ENCODE data around the gene SDS.

DNA sequence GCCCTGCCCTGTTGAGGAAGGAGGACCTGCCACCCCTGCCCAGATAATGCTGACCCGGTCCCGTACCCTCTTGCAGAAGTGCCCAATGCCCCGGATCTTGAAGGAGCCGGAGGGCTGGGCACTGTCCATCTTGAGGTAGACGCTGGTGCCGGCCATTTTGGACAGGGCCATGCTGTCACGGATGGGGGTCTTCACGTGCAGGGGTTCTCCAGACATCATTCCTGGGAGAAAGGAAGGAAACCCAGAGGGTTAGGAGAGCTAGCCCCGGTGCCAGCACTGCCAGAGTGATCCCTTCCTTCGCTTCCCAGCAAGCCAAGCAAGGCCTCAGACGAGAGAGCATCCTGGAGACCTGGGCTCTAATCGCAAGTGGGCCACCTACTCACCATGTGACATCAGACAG lies 4.2 kb downstream of the SDS start:
- TF ChIP-seq, protein P1, sequence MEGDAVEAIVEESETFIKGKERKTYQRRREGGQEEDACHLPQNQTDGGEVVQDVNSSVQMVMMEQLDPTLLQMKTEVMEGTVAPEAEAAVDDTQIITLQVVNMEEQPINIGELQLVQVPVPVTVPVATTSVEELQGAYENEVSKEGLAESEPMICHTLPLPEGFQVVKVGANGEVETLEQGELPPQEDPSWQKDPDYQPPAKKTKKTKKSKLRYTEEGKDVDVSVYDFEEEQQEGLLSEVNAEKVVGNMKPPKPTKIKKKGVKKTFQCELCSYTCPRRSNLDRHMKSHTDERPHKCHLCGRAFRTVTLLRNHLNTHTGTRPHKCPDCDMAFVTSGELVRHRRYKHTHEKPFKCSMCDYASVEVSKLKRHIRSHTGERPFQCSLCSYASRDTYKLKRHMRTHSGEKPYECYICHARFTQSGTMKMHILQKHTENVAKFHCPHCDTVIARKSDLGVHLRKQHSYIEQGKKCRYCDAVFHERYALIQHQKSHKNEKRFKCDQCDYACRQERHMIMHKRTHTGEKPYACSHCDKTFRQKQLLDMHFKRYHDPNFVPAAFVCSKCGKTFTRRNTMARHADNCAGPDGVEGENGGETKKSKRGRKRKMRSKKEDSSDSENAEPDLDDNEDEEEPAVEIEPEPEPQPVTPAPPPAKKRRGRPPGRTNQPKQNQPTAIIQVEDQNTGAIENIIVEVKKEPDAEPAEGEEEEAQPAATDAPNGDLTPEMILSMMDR (IDR thresholded peaks at IDR 0.05): no peak
- no peak for TF ChIP-seq EP300 (IDR thresholded peaks at IDR 0.05)
